PFSK-1 (cell line): ENCODE data around the gene VPS13D.

ENCODE experiments used
- POLR2AphosphoS5 ChIP-seq: IDR thresholded peaks from 2 replicates; pipeline ENCODE4 v1.6.1; 2012; ENCODE audit warnings: low read depth, mild to moderate bottlenecking, control low read depth, low read length, moderate library complexity
- TAF1 ChIP-seq: IDR thresholded peaks from 2 replicates; pipeline ENCODE4 v1.6.1; 2012; ENCODE audit warnings: low read length, control low read depth, borderline replicate concordance; ENCODE audit not compliant: insufficient read depth
- TF ChIP-seq, protein P1 (sequence below), 2 experiments: IDR thresholded peaks; 2 replicates each; pipeline versions ENCODE4 v1.6.1 to v1.8.0; 2011 to 2012; ENCODE audit warnings: low read depth in 2 of 2, low read length in 2 of 2, control low read depth in 1 of 2, inconsistent platforms in 1 of 2, mild to moderate bottlenecking in 1 of 2, moderate library complexity in 1 of 2; ENCODE audit not compliant: insufficient read depth in 1 of 2

DNA sequence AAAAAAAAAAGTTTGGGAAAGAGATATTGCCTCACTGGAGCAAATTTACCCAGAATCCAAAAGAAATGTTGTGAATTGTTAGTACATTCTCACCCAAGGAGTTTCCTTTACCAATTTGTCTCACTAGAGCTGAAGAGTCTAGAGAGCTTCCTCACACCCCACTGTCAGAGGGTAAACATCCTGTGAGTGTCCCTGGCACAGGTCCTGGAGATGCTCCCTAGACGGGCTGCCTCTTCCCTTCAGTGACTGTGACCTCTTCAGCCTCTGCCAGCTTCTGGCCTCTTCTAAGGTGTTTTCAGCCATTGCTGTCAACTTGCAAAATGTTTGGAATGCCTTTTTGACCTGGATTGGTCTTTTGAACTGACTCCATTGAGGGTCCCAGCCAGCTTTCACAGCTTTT lies 228.7 kb downstream of the VPS13D start:
- TF ChIP-seq, protein P1, sequence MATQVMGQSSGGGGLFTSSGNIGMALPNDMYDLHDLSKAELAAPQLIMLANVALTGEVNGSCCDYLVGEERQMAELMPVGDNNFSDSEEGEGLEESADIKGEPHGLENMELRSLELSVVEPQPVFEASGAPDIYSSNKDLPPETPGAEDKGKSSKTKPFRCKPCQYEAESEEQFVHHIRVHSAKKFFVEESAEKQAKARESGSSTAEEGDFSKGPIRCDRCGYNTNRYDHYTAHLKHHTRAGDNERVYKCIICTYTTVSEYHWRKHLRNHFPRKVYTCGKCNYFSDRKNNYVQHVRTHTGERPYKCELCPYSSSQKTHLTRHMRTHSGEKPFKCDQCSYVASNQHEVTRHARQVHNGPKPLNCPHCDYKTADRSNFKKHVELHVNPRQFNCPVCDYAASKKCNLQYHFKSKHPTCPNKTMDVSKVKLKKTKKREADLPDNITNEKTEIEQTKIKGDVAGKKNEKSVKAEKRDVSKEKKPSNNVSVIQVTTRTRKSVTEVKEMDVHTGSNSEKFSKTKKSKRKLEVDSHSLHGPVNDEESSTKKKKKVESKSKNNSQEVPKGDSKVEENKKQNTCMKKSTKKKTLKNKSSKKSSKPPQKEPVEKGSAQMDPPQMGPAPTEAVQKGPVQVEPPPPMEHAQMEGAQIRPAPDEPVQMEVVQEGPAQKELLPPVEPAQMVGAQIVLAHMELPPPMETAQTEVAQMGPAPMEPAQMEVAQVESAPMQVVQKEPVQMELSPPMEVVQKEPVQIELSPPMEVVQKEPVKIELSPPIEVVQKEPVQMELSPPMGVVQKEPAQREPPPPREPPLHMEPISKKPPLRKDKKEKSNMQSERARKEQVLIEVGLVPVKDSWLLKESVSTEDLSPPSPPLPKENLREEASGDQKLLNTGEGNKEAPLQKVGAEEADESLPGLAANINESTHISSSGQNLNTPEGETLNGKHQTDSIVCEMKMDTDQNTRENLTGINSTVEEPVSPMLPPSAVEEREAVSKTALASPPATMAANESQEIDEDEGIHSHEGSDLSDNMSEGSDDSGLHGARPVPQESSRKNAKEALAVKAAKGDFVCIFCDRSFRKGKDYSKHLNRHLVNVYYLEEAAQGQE (IDR thresholded peaks at IDR 0.05; ENCODE audit: insufficient read depth in 1 of 2, low read depth in 2 of 2, low read length in 2 of 2): no peak
- TF ChIP-seq POLR2AphosphoS5: no peak
- TF ChIP-seq TAF1: no peak
